ENCODE measurements around the gene NSMCE1. TPM values are rescaled to one million over a fixed set of nuclear protein-coding genes. Genes with fewer than 3 reads are reported as not detected.
A peak's percentile ranks its signal among the peaks of the same experiment; 100 is the strongest.
"Not testable (repeated sequence)": the region's sequence is repeated elsewhere in the genome, so short reads cannot be mapped to it uniquely, and the experiment has no call there.

NSMCE1 gene
- total RNA-seq, 2 experiments from 2014 or later = 95.8 to 106 TPM

- ChIA-PET POLR2A (no interaction called here), CTCF (interaction anchor here (0.8 to 1.0 kb wide), 2 partner anchors 9 to 14 kb away, joined by 3 read pairs; partner anchors contain the start of gene NSMCE1)
- no peaks in the 10 kb centered on the region for H3K27me3 Mint-ChIP-seq
- no peak overlapping the region for H3K27ac Mint-ChIP-seq
- peaks cover 2% of the 10 kb centered on the region for H3K9me3 Mint-ChIP-seq
- peaks cover 57% of the 10 kb centered on the region for H3K4me1 Mint-ChIP-seq
- no peak overlapping the region for H3K4me3 Mint-ChIP-seq
- no peak for DNase-seq
- H3K36me3 Mint-ChIP-seq (ENCODE audit: low read depth) = peaks cover 69% of the 10 kb centered on the region
These were observed 8.9 kb downstream of the NSMCE1 start for GRCh38 chr16:27259710-27260109.

GRCh38 chr16:27258241-27258734 is 10.3 kb downstream of the NSMCE1 start:
- Mint-ChIP-seq H3K36me3 (ENCODE audit: low read depth) (peaks cover 67% of the 10 kb centered on the region), H3K4me1 (peaks cover 63% of the 10 kb centered on the region), H3K4me3 (no peak overlapping the region), H3K27me3 (no peaks in the 10 kb centered on the region), H3K27ac (no peak overlapping the region), H3K9me3 (peaks cover 1% of the 10 kb centered on the region)
- ChIA-PET CTCF (interaction anchor here (0.7 to 2.6 kb wide), 3 partner anchors 16 to 47 kb away, joined by 3 to 9 read pairs (median 3); no protein-coding TSS in a partner anchor), POLR2A (interaction anchor here (0.6 kb wide), 1 partner anchor 27 kb away, joined by 3 read pairs; no protein-coding TSS in a partner anchor)
- DNase-seq = no peak

GRCh38 chr16:27257271-27257670 is 11.3 kb downstream of the NSMCE1 start:
- H3K27me3 Mint-ChIP-seq = no peaks in the 10 kb centered on the region
- no peaks in the 10 kb centered on the region for H3K9me3 Mint-ChIP-seq
- H3K4me1 Mint-ChIP-seq = peaks cover 62% of the 10 kb centered on the region
- CTCF ChIA-PET = interaction anchor here (1.1 to 2.6 kb wide), 4 partner anchors 11 to 22 kb away, joined by 3 to 9 read pairs (median 3); no protein-coding TSS in a partner anchor
- no peak overlapping the region for H3K27ac Mint-ChIP-seq
- DNase-seq = no peak
- POLR2A ChIA-PET = no interaction called here
- H3K4me3 Mint-ChIP-seq = no peak overlapping the region
- peaks cover 62% of the 10 kb centered on the region for H3K36me3 Mint-ChIP-seq (ENCODE audit: low read depth)

- POLR2A ChIA-PET = no interaction called here
- DNase-seq = no peak
- no peak overlapping the region for H3K4me3 Mint-ChIP-seq
- H3K27ac Mint-ChIP-seq = no peak overlapping the region
- H3K27me3 Mint-ChIP-seq = no peaks in the 10 kb centered on the region
- CTCF ChIA-PET = interaction anchor here (1.1 to 2.6 kb wide), 3 partner anchors 10 to 22 kb away, joined by 3 to 9 read pairs (median 3); no protein-coding TSS in a partner anchor
- no peaks in the 10 kb centered on the region for H3K9me3 Mint-ChIP-seq
- peaks cover 63% of the 10 kb centered on the region for H3K4me1 Mint-ChIP-seq
- H3K36me3 Mint-ChIP-seq (ENCODE audit: low read depth) = peaks cover 63% of the 10 kb centered on the region
These were observed 11.7 kb downstream of the NSMCE1 start for GRCh38 chr16:27256861-27257260.

- peaks cover 68% of the 10 kb centered on the region for H3K4me1 Mint-ChIP-seq
- H3K36me3 Mint-ChIP-seq (ENCODE audit: low read depth) = peaks cover 70% of the 10 kb centered on the region
- POLR2A ChIA-PET = interaction anchor here (0.6 to 0.7 kb wide), 2 partner anchors 177 to 192 kb away, joined by 4 to 5 read pairs; no protein-coding TSS in a partner anchor
- peak overlapping the region; percentile 76 for H3K27ac Mint-ChIP-seq
- DNase-seq = no peak
- H3K9me3 Mint-ChIP-seq = no peaks in the 10 kb centered on the region
- no peak overlapping the region for H3K4me3 Mint-ChIP-seq
- H3K27me3 Mint-ChIP-seq = no peaks in the 10 kb centered on the region
- CTCF ChIA-PET = interaction anchor here (1.6 to 1.9 kb wide), 3 partner anchors 10 to 19 kb away, joined by 3 to 7 read pairs (median 4); no protein-coding TSS in a partner anchor
These were observed 14.2 kb downstream of the NSMCE1 start for GRCh38 chr16:27254262-27254811.

GRCh38 chr16:27253526-27253930 is 15.0 kb downstream of the NSMCE1 start:
- Mint-ChIP-seq H3K4me3 (peak overlapping the region; percentile 20), H3K36me3 (ENCODE audit: low read depth) (peaks cover 70% of the 10 kb centered on the region), H3K9me3 (no peaks in the 10 kb centered on the region), H3K27ac (peak overlapping the region; percentile 76), H3K27me3 (no peaks in the 10 kb centered on the region), H3K4me1 (peaks cover 65% of the 10 kb centered on the region)
- DNase-seq = no peak
- ChIA-PET POLR2A (no interaction called here), CTCF (interaction anchor here (1.9 kb wide), 1 partner anchor 18 kb away, joined by 7 read pairs; no protein-coding TSS in a partner anchor)

GRCh38 chr16:27252206-27252585 is 16.4 kb downstream of the NSMCE1 start:
- Mint-ChIP-seq H3K36me3 (ENCODE audit: low read depth) (peaks cover 75% of the 10 kb centered on the region), H3K27ac (no peak overlapping the region), H3K9me3 (peaks cover 2% of the 10 kb centered on the region), H3K27me3 (no peaks in the 10 kb centered on the region), H3K4me3 (no peak overlapping the region), H3K4me1 (peaks cover 66% of the 10 kb centered on the region)
- CTCF ChIA-PET = interaction anchor here (4.9 kb wide), 1 partner anchor 17 kb away, joined by 26 read pairs; no protein-coding TSS in a partner anchor
- no peak for DNase-seq
- POLR2A ChIA-PET = no interaction called here

- POLR2A ChIA-PET = no interaction called here
- peaks cover 71% of the 10 kb centered on the region for H3K4me1 Mint-ChIP-seq
- no peaks in the 10 kb centered on the region for H3K27me3 Mint-ChIP-seq
These were observed 16.9 kb downstream of the NSMCE1 start for GRCh38 chr16:27251541-27252205.

GRCh38 chr16:27248886-27249285 is 19.7 kb downstream of the NSMCE1 start:
- H3K27me3 Mint-ChIP-seq, H3K4me3 Mint-ChIP-seq, H3K27ac Mint-ChIP-seq, H3K9me3 Mint-ChIP-seq, POLR2A ChIA-PET, DNase-seq: not testable (repeated sequence)
- Mint-ChIP-seq H3K36me3 (ENCODE audit: low read depth) (peaks cover 73% of the 10 kb centered on the region), H3K4me1 (peaks cover 76% of the 10 kb centered on the region)
- CTCF ChIA-PET = interaction anchor here (0.7 to 4.9 kb wide), 4 partner anchors 9 to 29 kb away, joined by 3 to 26 read pairs (median 6); no protein-coding TSS in a partner anchor

More at GRCh38 chr16:27251541-27252205, 16.9 kb downstream of the NSMCE1 start:
- Mint-ChIP-seq H3K27ac (no peak overlapping the region), H3K4me3 (no peak overlapping the region), H3K36me3 (ENCODE audit: low read depth) (peaks cover 76% of the 10 kb centered on the region), H3K9me3 (peaks cover 3% of the 10 kb centered on the region)
- no peak for DNase-seq
- CTCF ChIA-PET = interaction anchor here (1.3 to 4.9 kb wide), 3 partner anchors 16 to 32 kb away, joined by 3 to 26 read pairs (median 3); no protein-coding TSS in a partner anchor

GRCh38 chr16:27248036-27248435 is 20.5 kb downstream of the NSMCE1 start:
- Mint-ChIP-seq H3K9me3 (peaks cover 3% of the 10 kb centered on the region), H3K27ac (peak overlapping the region; percentile 1), H3K27me3 (no peaks in the 10 kb centered on the region), H3K4me3 (no peak overlapping the region), H3K4me1 (peaks cover 76% of the 10 kb centered on the region), H3K36me3 (ENCODE audit: low read depth) (peaks cover 68% of the 10 kb centered on the region)
- no peak for DNase-seq
- ChIA-PET CTCF (interaction anchor here (0.6 to 4.9 kb wide), 2 partner anchors 13 to 335 kb away, joined by 3 to 26 read pairs; no protein-coding TSS in a partner anchor), POLR2A (interaction anchor here (0.6 kb wide), 1 partner anchor 65 kb away, joined by 3 read pairs; no protein-coding TSS in a partner anchor)

- H3K9me3 Mint-ChIP-seq, H3K27me3 Mint-ChIP-seq, POLR2A ChIA-PET, DNase-seq, H3K27ac Mint-ChIP-seq, H3K4me3 Mint-ChIP-seq: not testable (repeated sequence)
- CTCF ChIA-PET = interaction anchor here (0.9 to 1.2 kb wide), 2 partner anchors 10 to 26 kb away, joined by 3 read pairs; no protein-coding TSS in a partner anchor
- Mint-ChIP-seq H3K4me1 (peaks cover 77% of the 10 kb centered on the region), H3K36me3 (ENCODE audit: low read depth) (peaks cover 68% of the 10 kb centered on the region)
These were observed 21.5 kb downstream of the NSMCE1 start for GRCh38 chr16:27247076-27247475.

GRCh38 chr16:27246439-27246838 is 22.1 kb downstream of the NSMCE1 start:
- Mint-ChIP-seq H3K27me3 (no peaks in the 10 kb centered on the region), H3K4me3 (no peak overlapping the region), H3K36me3 (ENCODE audit: low read depth) (peaks cover 67% of the 10 kb centered on the region), H3K27ac (peak overlapping the region; percentile 65), H3K9me3 (peaks cover 3% of the 10 kb centered on the region), H3K4me1 (peaks cover 77% of the 10 kb centered on the region)
- ChIA-PET CTCF (interaction anchor here (0.9 to 1.9 kb wide), 3 partner anchors 10 to 27 kb away, joined by 3 to 5 read pairs (median 3); no protein-coding TSS in a partner anchor), POLR2A (no interaction called here)
- no peak for DNase-seq

Measured in activated CD4-positive, alpha-beta T cell treated with anti-CD3 and anti-CD28 coated beads, Interleukin-2, amount 10 ng/mL, durations not matched to agents 7 days and 5 days (primary cell).